ENCODE results near the gene KCTD15. TPM values are rescaled to one million over a fixed set of nuclear protein-coding genes. Genes with fewer than 3 reads are reported as not detected.

KCTD15 gene
- total RNA-seq, 1 donor from 2014 or later: 16.7 TPM

DNA sequence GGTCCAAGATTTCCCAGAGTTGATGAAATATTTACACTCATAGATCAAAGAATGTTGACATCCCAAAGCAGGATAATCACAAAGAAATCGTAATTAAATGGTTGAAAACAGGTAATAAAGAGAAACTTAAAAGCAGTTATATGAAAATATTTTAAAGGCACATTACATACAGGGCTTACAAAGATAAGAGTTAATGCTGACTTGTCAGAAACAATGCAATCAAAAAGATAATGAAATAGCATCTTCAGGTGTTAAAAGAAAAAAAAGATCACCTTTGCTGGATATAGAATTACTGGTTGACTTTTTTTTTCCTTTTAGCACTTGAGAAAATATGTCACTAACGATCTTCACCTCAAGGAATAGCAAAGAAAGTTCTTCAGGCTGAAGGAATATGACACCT is 48.8 kb downstream of the KCTD15 start:
- DNase-seq (ENCODE audit: low read depth in 2 of 2): no peak

DNA sequence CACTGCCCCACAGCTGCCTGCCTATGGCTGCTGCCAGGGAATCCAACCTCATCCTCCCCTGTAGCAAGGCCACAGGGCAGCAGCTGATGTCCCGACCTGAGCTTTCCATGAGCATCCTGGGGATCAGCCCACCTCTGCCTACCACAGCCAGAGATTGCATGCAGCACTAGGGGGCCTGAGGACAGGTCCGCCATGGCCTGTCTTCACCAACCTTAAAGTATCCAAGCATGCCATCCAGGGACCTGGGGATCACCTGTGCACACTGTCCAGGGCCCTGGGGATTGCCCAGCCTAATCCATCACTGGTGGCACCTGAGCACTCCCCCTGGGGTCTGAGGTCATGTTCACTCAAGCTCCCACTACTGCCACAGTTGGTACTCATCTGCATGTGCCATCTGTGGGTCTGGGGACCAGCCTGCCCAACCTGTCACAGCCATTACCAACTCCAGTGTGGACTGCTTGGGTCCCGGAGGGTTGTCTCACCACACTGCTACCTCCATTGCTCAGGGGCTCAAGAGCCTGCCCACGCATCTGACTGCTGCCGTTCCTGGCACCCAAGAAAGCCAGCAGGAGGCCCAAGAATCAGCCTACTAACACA is 53.0 kb downstream of the KCTD15 start:
- DNase-seq (ENCODE audit: low read depth in 2 of 2): no peak

DNA sequence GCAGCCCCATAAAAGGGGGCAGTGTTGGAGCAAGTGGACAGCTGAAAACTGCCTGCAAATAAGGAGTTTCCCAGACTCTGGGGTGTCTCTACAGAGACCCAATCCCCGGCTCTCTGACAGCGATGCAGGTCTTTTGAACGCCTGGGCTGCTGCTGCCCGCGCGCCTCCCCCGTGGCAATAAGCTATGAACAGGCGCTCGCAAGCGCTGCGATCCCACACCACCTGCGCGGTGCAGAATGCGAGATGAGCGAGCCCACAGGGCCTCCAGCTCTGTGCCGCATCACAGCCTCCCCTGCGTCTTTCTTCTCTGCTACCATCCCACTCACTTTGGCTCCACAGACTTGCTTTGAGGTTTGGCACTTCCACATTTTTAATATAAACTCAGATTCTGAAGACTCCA is 62.3 kb downstream of the KCTD15 start:
- no peak for DNase-seq (ENCODE audit: low read depth in 2 of 2)

DNA sequence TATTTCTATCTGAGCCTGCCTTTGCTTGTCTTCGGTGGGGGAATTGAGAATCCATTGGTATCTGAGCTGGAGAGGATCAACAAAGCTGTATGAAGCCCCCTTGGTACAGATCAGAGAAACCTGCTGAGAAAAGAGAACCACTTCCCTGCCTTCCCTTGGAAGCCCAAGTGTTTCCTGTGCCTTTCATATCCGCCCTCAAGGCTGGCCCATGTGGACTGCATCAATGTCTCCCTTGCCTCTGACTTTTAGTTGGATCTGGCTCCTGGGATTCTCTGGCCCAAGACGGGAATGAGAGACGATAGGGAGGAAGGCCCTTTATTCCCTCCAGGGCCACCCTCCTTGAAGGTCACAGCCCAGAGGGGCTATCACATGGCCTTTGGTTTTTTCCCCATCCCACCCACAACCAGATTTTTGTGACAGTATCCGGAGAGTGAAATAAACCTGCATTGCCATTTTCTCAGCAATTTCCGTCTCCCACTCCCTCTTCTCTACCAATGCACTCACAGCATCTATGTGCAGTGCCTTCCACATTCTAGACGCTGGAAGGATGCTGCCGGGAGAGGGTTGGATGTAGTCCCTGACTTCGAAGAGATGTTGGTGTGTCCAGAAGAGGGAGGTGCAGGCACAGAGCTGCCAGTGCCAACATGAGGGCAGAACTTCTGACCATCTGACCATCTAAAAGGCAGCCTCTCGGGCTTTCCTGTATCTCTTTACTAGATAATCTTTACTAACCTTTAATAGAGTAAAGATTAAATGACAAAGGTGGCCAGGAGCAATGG is 63.8 kb downstream of the KCTD15 start:
- no peak for DNase-seq (ENCODE audit: low read depth in 2 of 2)

DNA sequence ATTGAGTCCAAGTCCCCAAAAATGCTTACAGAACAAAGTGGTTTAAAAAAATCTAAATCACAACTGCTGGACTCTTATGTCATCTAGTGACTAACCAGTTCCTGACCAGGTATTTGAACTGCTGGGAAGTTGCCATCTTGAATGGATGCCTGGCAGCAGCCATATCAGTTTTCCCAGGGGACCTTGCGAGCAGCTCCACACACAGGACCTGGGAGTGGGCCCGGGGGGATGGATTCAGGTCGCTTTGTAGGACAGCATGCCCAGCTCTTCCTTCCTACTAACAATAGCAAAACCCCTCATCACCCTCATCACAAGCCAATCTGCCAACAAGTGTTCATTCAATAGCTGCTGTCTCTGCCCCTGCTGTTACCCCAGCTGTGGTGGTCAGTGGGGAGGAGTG is 65.3 kb downstream of the KCTD15 start:
- DNase-seq (ENCODE audit: low read depth in 2 of 2): no peak

DNA sequence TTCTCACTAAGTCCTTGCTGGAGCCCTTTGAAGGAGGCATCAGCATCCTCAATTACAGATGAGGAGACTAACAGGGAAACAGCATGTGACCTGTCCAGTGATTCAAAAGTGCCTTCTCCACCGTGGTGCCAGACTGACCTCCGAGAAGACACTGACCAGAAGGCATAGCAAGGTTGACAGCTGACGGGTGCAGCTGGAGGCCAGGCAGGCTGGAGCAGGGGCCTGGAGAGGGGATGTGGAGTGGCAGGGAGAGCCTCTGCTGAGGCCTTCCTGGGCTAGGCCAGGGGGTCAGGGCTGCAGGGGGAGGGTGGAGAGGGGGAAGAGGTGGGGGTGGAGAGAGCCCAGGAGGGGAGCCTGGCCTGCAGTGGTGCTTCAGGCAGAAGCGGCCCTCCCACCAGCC is 66.3 kb downstream of the KCTD15 start:
- DNase-seq (ENCODE audit: low read depth in 2 of 2): no peak

DNA sequence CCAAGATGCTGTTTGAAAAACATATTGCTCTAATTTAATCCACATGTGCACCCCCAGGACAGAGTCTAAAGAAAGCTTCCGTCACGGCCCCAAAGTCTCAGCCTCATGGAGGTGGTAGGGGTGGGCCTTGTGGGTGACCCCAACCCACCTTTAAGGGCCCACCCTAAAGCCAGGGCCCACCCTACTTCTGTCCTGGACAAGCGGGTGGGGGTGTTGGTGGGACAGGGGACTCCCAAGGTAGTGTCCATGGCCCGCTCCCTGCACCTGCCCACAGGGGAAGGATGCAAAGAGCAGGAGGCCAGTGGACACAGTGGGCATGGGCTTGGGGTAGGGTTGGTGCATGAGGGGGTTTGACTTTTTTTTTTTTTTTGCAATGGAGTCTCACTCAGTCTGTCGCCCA is 66.8 kb downstream of the KCTD15 start:
- DNase-seq (ENCODE audit: low read depth in 2 of 2): no peak

DNA sequence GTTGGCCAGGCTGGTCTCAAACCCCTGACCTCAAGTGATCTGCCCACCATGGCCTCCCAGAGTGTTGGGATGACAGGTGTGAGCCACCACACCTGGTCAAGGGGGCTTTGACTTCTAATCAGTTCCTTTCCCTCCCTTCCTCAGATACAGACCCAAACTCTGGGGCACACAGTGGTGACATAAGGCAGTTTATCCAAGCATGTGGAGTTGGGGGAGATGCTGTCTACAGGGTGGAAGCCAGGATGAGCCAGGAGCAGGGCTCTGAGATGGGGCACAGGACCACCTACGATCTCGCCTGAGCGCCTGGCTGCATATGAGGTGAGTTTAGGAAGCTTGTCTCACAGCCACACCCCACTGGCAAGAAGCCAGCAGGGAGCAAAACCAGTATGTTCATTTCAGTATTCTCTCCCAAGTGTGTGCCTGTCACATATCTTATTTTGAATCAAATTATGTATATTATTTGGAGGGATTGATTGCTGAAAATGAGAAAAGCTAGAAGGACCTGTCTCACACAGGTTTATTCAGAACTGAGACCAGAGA is 67.7 kb downstream of the KCTD15 start:
- no peak for DNase-seq (ENCODE audit: low read depth in 2 of 2)

DNA sequence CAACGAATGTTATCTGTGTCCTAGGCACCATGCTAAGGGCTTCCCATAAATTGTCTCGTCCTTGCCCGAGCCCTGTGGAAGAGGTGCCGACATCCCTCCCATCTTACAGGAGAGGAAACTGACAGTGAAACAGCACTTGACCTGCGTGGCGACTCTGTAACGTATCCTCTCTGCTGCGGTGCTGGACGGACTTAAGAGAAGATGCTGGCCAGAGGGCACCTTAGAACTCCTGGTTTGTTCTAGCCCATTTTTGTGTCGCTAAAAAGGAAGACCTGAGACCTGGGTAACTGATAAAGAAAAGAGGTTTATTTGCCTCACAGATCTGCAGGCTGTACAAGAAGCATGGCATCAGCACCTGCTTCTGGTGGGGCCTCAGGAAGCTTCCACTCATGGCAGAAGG is 68.6 kb downstream of the KCTD15 start:
- DNase-seq (ENCODE audit: low read depth in 2 of 2): no peak

Other genes with a start within 250 kb of the KCTD15 start
- under 0.01 and 0.20 TPM in 2 replicates for gene CHST8, start 174.9 kb upstream of the KCTD15 start, total RNA-seq

All from lung microvascular endothelial cell (primary cell).